HG02981 (cell line): Measurements from ENCODE around the gene SLC6A7.
"Not testable (repeated sequence)": the region's sequence is repeated elsewhere in the genome, so short reads cannot be mapped to it uniquely, and the experiment has no call there.

Source experiments
- ATAC-seq: cut with Tn5 transposase; IDR thresholded peaks from one replicate; pipeline ENCODE4 v1.9.1; 2021; ENCODE audit warnings: mild to moderate bottlenecking, moderate library complexity; ENCODE audit not compliant: unreplicated experiment

SLC6A7 gene

DNA sequence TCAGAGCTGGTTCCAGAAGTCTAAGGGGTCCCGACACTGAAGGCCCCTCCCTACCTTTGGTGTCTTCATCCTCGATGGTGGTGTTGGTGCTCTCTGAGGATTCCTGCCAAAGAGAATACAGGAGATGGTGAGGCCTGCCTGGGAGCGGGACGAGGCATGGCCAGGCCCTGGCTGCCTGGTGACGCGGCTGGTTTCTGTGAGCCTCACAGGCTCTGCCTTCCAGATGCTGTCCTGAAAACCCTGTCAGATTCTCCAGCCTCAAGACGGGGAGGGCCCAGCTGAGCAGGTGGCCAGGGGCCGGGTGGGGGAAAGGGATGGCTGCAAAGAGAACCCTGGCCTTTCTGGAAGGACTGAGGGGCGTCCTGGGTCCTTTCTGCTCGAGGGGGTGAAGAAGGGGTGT is 48.8 kb downstream of the SLC6A7 start:
- no peak for ATAC-seq

DNA sequence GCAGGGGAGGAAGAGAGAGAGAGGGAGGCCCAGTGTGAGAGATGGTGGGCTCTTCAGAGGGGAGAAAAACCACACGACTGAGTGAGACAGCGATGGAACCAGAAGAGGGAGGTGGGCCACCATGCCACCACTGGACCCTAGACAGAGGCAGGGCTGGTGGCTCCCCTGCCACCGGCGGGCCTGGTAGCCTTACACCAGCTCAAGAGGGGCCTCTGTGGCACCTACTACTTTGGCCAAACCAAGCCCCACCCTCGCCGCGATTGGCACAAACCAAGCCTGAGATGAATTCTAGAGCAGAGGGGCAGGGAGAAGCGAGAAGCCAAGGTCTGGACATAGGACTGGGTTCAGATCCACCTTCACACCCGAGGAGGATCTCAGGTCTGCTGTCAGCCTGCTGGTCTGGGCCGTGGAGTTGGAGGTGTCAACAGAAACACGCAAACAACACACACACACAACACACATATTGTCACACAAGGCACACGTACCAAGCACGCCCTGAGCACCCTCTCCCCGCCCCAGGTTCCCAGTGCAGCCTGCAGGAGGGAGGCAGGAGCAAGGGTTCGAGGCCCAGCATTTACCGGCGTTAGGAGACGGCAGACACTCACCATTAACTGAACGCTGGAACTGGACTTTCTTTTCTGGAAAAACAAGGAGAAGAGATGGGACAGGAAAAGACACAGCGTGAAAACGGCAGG is 49.4 kb downstream of the SLC6A7 start:
- no peak for ATAC-seq

- ATAC-seq = no peak
Measured at GRCh38 chr5:150239794-150240122, 49.9 kb downstream of the SLC6A7 start.

DNA sequence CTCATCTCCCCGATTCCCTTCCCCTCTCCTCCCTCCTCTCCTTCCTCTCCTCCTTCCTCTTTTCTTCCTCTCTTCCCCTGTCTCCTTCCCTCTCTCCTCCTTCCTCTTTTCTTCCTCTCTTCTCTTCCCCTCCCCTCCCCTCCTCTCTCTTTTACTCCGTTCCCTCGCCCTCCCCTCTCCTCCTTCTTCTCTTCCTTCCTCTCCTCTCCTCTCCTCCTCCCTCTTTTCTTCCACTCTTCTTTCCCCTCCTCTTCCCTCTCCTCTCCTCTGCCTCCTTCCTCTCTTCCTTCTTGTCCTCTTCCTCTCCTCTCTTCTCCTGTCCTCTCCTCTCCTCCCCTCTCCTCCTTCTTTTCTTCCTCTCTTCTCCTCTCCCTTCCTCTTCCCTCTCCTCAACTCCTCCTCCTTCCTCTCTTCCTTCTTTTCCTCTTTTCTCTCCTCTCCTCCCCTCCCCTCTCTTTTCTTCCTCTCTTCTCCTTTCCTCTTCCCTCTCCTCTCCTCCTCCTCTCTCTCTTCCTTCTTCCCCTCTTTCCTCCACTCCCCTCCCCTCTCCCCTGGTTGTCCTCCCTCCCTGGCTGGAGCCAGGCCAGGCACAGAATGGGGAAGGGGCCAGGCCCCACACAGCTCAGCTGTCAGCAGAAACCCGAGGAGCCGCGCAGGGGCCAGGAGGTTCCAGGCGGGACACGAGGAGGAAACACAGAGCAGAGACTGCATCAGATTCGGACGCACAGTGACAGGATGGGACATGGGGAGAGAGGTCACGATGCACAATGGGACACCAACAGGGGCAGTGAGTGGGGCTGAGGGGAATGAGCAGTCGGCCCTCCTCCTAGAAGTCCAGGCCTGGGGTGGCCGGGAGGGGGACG is 51.7 kb downstream of the SLC6A7 start:
- ATAC-seq = no peak

GRCh38 chr5:150242251-150242894 is 52.5 kb downstream of the SLC6A7 start:
- ATAC-seq = no peak

- ATAC-seq = no peak
Measured at GRCh38 chr5:150243590-150243989, 53.7 kb downstream of the SLC6A7 start.

DNA sequence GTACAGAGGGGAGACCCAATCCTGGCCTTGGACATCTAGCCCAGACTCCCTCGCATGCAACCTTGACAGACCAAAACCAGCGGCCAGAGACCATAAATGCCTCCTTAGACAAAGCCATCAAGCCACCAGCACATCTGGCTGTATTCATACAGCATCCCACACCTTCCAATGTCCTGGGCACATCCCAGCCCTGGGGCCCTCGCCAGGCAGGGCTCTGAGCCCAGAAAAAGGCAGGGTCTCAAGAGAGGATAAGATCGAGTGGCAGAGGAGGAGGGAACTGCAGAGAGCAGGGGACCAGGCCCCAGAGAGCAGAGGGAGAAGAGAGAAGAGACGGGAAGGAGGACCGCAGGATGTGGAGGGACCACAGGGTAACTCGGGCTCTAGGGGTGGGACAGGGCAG is 54.3 kb downstream of the SLC6A7 start:
- no peak for ATAC-seq

DNA sequence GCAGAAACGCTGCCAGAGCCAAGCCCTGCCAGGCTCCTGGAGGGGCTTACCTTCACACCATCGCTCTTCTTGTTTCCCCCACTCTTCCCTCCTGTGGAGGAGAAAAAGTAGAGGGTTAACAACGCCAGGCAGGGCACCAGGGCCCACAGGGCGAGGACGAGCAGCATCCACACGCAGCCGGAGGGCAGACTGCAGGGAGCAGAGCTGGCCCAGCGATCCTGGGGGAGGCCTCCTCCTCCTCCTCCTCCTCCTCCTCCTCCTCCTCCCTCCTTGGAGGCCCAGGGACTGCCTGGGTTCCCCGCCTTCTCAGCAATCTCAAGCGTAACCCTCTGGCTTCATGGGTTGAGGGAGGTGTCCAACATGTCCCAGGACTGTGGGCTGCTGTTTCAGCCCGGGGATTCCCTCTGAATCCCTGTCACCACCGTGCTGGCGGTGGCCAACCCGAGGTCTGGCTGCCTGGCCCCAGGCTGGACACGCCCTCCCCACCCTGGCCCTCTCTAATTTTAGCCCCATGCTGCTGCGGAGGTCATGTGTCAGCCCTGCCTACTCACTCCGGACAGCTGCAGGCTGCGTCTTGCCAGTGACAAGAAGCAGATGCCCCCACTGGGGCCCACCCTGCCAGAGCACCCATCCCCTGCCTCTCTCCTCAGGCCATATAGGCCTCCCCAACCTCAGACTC is 55.4 kb downstream of the SLC6A7 start:
- ATAC-seq = no peak

DNA sequence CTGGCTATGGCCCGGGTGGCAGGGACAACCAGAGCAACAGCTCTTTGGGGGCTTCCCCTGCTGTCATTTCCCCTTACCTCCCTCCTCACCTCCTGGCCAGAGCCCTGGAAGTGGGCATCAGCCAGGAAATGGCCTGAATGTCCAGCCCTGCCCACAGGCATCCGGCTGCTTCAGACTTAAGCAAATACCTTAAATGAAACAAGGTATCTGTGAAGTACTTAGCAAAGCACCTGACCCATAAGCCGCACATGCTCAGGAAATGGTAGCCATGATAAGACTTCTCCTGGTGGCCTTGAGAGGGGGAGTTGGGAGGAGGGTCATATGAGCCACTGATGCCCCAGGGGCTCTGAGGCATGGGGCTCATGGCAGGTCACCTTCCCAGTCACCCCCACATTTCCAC is 55.9 kb downstream of the SLC6A7 start:
- no peak for ATAC-seq

DNA sequence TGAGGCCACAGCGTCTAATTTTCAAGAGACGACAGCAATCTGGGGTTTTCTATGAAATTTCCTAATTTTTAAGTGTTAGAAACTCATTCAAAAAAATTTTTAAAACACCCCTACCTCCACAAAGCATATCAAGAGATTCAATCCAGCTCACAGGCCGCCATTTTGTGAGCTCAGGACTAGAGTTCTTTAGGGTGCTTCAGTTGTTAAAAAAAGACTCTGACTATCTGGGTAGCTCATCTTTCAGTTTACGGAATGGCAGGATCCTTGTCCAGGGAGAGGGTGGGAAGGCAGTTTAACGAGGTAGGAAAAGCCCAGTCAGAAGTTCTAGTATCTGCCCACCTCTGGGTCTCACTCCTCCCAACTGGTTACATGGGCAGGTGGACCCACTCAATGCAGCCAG is 56.6 kb downstream of the SLC6A7 start:
- ATAC-seq = no peak

DNA sequence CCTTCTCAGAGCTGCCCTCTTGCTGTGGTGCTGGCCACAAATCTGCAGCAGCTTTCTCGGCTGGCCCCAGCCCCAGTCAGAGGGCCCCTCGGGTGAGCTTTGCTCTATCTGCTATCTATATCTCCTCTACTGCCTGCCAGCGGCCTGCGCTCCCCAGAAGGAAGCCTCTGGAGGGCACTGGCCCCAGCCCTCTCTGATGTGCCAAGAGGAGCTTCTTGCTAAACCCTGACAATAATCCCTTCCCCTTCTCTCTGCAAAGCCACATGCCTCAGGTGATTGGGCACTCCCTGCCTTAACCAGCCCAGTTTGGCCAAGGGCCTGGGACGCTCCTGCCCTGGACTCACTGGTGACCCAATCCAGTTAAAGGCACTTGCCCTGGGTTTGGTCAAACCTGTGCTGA is 57.0 kb downstream of the SLC6A7 start:
- no peak for ATAC-seq

- no peak for ATAC-seq
Measured at GRCh38 chr5:150247726-150248125, 57.9 kb downstream of the SLC6A7 start.

- not testable (repeated sequence) for ATAC-seq
Measured at GRCh38 chr5:150248493-150248892, 58.6 kb downstream of the SLC6A7 start.

- ATAC-seq = no peak
Measured at GRCh38 chr5:150248946-150249345, 59.1 kb downstream of the SLC6A7 start.

DNA sequence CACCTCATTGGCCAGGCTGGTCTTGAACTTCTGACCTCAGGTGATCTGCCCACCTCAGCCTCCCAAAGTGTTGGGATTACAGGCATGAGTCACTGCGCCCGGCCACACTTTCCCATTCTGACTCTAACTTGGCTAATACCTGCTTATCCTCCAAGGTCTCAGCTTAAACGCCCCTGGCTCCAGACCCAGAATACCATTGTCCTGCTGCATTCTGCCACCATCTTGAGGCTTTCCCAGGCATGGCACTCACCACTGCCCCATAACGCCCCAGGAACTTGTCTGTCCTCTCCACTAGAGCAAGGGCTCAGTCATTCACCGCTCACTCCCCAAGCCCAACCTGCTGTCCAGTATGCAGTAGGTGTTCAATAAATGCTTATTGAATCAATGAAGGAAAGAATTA is 59.9 kb downstream of the SLC6A7 start:
- ATAC-seq = no peak

DNA sequence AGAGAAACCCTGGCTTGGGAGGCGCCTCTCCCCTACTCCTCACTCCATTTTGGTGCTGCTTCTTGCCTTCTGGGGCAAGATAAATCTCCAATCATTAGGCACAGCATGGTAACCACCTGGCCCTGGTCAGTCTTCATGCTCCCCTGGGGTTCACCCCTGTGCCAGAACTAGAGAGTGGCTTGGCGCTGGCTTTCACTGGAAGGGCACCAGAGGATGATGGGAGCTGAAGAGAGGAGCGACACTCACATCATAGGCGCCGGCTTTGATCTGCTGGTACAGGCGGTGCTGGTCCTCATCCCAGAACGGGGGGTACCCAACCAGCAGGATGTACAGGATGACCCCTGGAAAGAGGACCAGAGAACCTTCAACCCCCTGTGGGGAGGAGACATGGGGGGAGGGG is 61.6 kb downstream of the SLC6A7 start:
- ATAC-seq = no peak

- no peak for ATAC-seq
Measured at GRCh38 chr5:150252489-150252888, 62.6 kb downstream of the SLC6A7 start.

DNA sequence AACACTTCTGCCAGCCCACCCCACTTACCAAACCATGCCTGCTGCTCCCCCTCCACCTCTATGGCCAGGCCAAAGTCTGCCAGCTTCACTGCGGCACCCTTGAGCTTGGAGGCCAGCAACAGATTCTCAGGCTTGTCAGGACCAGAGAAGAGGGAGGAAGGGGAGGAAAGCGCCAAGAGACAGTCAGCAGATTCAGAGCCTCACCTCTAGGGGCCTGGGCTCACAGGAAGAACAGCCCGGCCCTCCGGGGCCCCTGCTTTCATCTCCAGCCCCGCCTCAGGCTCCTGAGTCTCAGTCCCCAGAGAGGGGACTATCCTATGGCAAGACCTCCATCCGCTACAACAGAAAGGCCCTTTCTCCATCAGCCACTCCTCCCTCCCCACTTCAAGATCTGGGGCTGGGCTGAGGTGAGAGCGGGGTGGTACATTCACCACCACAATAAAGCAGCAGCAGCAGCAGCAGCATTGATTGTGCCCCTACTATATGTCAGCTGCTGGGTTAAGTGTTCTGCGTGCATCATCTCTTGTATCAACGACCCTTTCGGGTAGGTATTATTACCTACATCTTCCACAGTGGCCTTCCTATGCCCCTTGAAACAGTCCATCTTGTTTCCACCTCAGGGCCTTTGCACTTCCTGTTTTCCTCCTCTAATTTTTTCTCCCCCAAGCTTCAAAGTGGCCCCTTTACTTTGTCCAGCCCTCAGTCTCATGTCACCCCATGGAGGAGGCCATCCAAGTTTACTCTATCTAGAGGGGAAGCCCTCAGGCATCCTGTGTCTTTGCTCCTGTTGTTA is 63.8 kb downstream of the SLC6A7 start:
- ATAC-seq = no peak

DNA sequence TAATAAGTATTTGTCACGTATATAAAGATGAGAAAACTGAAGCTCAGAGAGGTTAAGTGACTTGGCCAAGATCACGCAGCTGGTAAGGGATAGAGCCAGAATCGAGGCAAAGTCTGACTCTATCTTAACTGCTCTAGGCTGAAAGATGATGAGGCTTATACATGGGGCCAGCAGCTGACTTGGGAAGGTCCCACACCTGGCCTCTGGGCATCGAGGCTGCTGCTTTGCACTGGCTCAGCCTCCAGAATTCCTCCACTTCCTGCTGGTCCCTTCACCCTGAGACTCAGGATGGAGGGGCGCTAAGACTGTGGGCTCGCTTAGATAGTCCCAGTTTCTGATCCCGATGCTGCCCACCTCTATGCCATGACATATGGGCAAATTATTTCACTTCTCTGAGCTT is 64.5 kb downstream of the SLC6A7 start:
- no peak for ATAC-seq

- ATAC-seq = no peak
Measured at GRCh38 chr5:150254774-150255173, 64.9 kb downstream of the SLC6A7 start.
